HG02885 (cell line): ENCODE measurements around the gene TSPYL1.
"Not testable (repeated sequence)": the region's sequence is repeated elsewhere in the genome, so short reads cannot be mapped to it uniquely, and the experiment has no call there.

ENCODE experiments used
- ATAC-seq: cut with Tn5 transposase; IDR thresholded peaks from one replicate; pipeline ENCODE4 v1.9.1; 2021; ENCODE audit warnings: mild to moderate bottlenecking; ENCODE audit not compliant: unreplicated experiment, poor library complexity

Gene TSPYL1

GRCh38 chr6:116298973-116299372, 19.2 kb upstream of the TSPYL1 start:
- ATAC-seq, result no peak

GRCh38 chr6:116298273-116298672, 18.5 kb upstream of the TSPYL1 start:
- ATAC-seq, result no peak

GRCh38 chr6:116292553-116292952, 12.8 kb upstream of the TSPYL1 start:
- ATAC-seq, result no peak

- no peak for ATAC-seq
These were observed 12.1 kb upstream of the TSPYL1 start for GRCh38 chr6:116291701-116292396.

- no peak for ATAC-seq
These were observed 11.1 kb upstream of the TSPYL1 start for GRCh38 chr6:116290799-116291198.

GRCh38 chr6:116289876-116290275, 10.1 kb upstream of the TSPYL1 start:
- ATAC-seq, result no peak

GRCh38 chr6:116287689-116288282, 8.1 kb upstream of the TSPYL1 start:
- ATAC-seq, result peak; percentile 82

- no peak for ATAC-seq
These were observed 7.1 kb upstream of the TSPYL1 start for GRCh38 chr6:116286773-116287358.

- not testable (repeated sequence) for ATAC-seq
These were observed 5.3 kb upstream of the TSPYL1 start for GRCh38 chr6:116284984-116285383.

GRCh38 chr6:116283191-116283590, 3.5 kb upstream of the TSPYL1 start:
- no peak for ATAC-seq

- no peak for ATAC-seq
These were observed 3.0 kb upstream of the TSPYL1 start for GRCh38 chr6:116282698-116283097.

GRCh38 chr6:116280933-116281316, 1.2 kb upstream of the TSPYL1 start:
- ATAC-seq, result no peak

- ATAC-seq, result no peak
These were observed 617 bp upstream of the TSPYL1 start for GRCh38 chr6:116280161-116280932.

GRCh38 chr6:116278854-116279231, 887 bp downstream of the TSPYL1 start:
- no peak for ATAC-seq

GRCh38 chr6:116278481-116278829, 1.3 kb downstream of the TSPYL1 start:
- ATAC-seq, result no peak

- ATAC-seq, result no peak
These were observed 2.6 kb downstream of the TSPYL1 start for GRCh38 chr6:116277124-116277523.

GRCh38 chr6:116271149-116271708, 8.5 kb downstream of the TSPYL1 start:
- no peak for ATAC-seq

- ATAC-seq, result peak; percentile 91
These were observed 11.0 kb downstream of the TSPYL1 start for GRCh38 chr6:116268589-116269293.

- ATAC-seq, result peak; percentile 16
These were observed 11.7 kb downstream of the TSPYL1 start for GRCh38 chr6:116267836-116268588.

- ATAC-seq, result no peak
These were observed 12.9 kb downstream of the TSPYL1 start for GRCh38 chr6:116266803-116267202.
